Measurements from ENCODE around the gene SULF2. TPM values are rescaled to one million over a fixed set of nuclear protein-coding genes. Genes with fewer than 3 reads are reported as not detected.

Gene SULF2
- total and polyA plus RNA-seq, 2 of the 13 experiments (the other 11 are each of a cell fraction or from before 2014, with no cell fraction given), result 7.2 to 50.9 TPM

- 0 out of 2 replicates have a peak, but pooled peaks have one; percentile 6 for TF ChIP-seq DMTF1 (CRISPR knock-in tag; IDR thresholded peaks at IDR 0.05)
- no peak for TF ChIP-seq AGO2 (optimal IDR thresholded peaks at IDR 0.05; ENCODE audit: low read depth, low read length)
- peak; percentile 91 for TF ChIP-seq PPARG (CRISPR knock-in tag; conservative IDR thresholded peaks at IDR 0.05)
- TF ChIP-seq NCOA2 (CRISPR knock-in tag; IDR thresholded peaks at IDR 0.05), result no peak
- TF ChIP-seq HNF4A (CRISPR knock-in tag; IDR thresholded peaks at IDR 0.05), result peak; percentile 76
- TF ChIP-seq PAXIP1 (CRISPR knock-in tag; conservative IDR thresholded peaks at IDR 0.05), result peak; percentile 51; the same call in 1 of the 2 replicates
- TF ChIP-seq RBM39 (IDR thresholded peaks at IDR 0.05; ENCODE audit: low read depth, low read length, poor library complexity, severe bottlenecking), result peak; percentile 17
- 0 out of 2 replicates have a peak, but pooled peaks have one; percentile 2 for TF ChIP-seq ZNF703 (CRISPR knock-in tag; IDR thresholded peaks at IDR 0.05; ENCODE audit: borderline replicate concordance)
- peak; percentile 93 for TF ChIP-seq ZNF263 (CRISPR knock-in tag; IDR thresholded peaks at IDR 0.05)
- peak; percentile 12; the same call in 1 of the 2 replicates for TF ChIP-seq POGZ (CRISPR knock-in tag; IDR thresholded peaks at IDR 0.05)
- no peak for TF ChIP-seq NFE2L2 (IDR thresholded peaks at IDR 0.05; ENCODE audit: low read length)
- TF ChIP-seq LCORL (IDR thresholded peaks at IDR 0.05), result no peak
- TF ChIP-seq LCORL (CRISPR knock-in tag; IDR thresholded peaks at IDR 0.05), result peak; percentile 91
- peak; percentile 66; the same call in 1 of the 2 replicates for TF ChIP-seq HNF4G (IDR thresholded peaks at IDR 0.05; ENCODE audit: borderline replicate concordance, low read depth, low read length)
- no peak for TF ChIP-seq HNF4G (CRISPR knock-in tag; IDR thresholded peaks at IDR 0.05; ENCODE audit: borderline replicate concordance, low read depth)
- no peak for TF ChIP-seq MAF1 (CRISPR knock-in tag; IDR thresholded peaks at IDR 0.05; ENCODE audit: borderline replicate concordance)
- no peak for TF ChIP-seq KMT2B (CRISPR knock-in tag; IDR thresholded peaks at IDR 0.05)
- peak; percentile 65 for TF ChIP-seq ZNF629 (CRISPR knock-in tag; conservative IDR thresholded peaks at IDR 0.05)
- TF ChIP-seq CEBPG (CRISPR knock-in tag; IDR thresholded peaks at IDR 0.05), result peak; percentile 68
- no peak for TF ChIP-seq TRIM22 (IDR thresholded peaks at IDR 0.05)
- TF ChIP-seq ZBTB39 (CRISPR knock-in tag; IDR thresholded peaks at IDR 0.05), result 0 out of 2 replicates have a peak, but pooled peaks have one; percentile 45
- TF ChIP-seq HOXA7 (CRISPR knock-in tag; IDR thresholded peaks at IDR 0.05), result no peak
- no peak for TF ChIP-seq KLF9 (CRISPR knock-in tag; IDR thresholded peaks at IDR 0.05; ENCODE audit: low read depth)
Measured at GRCh38 chr20:47713163-47713562, 72.1 kb downstream of the SULF2 start (continued).

Measured in HepG2 (cell line).